Duodenal mucosa (tissue), 2 donors: ENCODE measurements around the gene SNTG2.

Experiments used
- H3K27ac ChIP-seq: one replicate; pipeline ENCODE4 v1.7.0; 2013; ENCODE audit warnings: low read depth, low read length
- H3K27me3 ChIP-seq, 2 donors: one replicate each; pipeline ENCODE4 v1.7.0; 2013; ENCODE audit warnings: low read length in 2 of 2, control low read depth in 1 of 2; ENCODE audit not compliant: insufficient read depth in 2 of 2, control insufficient read depth in 1 of 2
- H3K36me3 ChIP-seq, 2 donors: one replicate each; pipeline ENCODE4 v1.7.0; 2013; ENCODE audit warnings: low read length in 2 of 2, control low read depth in 1 of 2; ENCODE audit not compliant: insufficient read depth in 2 of 2, control insufficient read depth in 1 of 2
- H3K4me1 ChIP-seq, 2 donors: one replicate each; pipeline ENCODE4 v1.7.0; 2013; ENCODE audit warnings: low read length in 2 of 2, control low read depth in 1 of 2; ENCODE audit not compliant: insufficient read depth in 2 of 2, control insufficient read depth in 1 of 2
- H3K4me3 ChIP-seq, 2 donors: one replicate each; pipeline ENCODE4 v1.7.0; 2013; ENCODE audit warnings: low read length in 2 of 2, low read depth in 1 of 2
- H3K9ac ChIP-seq, 2 donors: one replicate each; pipeline ENCODE4 v1.7.0; 2013; ENCODE audit warnings: low read length in 2 of 2, low read depth in 1 of 2
- H3K9me3 ChIP-seq, 2 donors: one replicate each; pipeline ENCODE4 v1.7.0; 2013; ENCODE audit warnings: low read length in 2 of 2, control low read depth in 1 of 2; ENCODE audit not compliant: control insufficient read depth in 1 of 2

SNTG2 gene

GRCh38 chr2:1415501-1415900, 464.9 kb downstream of the SNTG2 start:
- Histone ChIP-seq H3K4me1 (no peaks in the 10 kb centered on the region), H3K27me3 (no peaks in the 10 kb centered on the region), H3K36me3 (no peaks in the 10 kb centered on the region), H3K27ac (no peak overlapping the region), H3K4me3 (no peak overlapping the region), H3K9ac (no peak overlapping the region), H3K9me3 (no peaks in the 10 kb centered on the region)
